Mesenchymal stem cell (in vitro differentiated cells and primary cell): ENCODE results near the gene PBRM1.

Source experiments
- DNase-seq: peaks from one replicate; pipeline ENCODE4 v3.0.0-alpha.2; 2013
- H2AFZ ChIP-seq: one replicate; pipeline ENCODE4 v1.6.1; 2013; ENCODE audit warnings: low read depth, mild to moderate bottlenecking, control low read depth, inconsistent platforms, low read length, moderate library complexity
- H2AK5ac ChIP-seq: 2 replicates; pipeline ENCODE4 v1.6.1; 2013; ENCODE audit warnings: low read length, moderate library complexity, mild to moderate bottlenecking, inconsistent platforms; ENCODE audit not compliant: severe bottlenecking
- H2BK120ac ChIP-seq: one replicate; pipeline ENCODE4 v1.6.1; 2013; ENCODE audit warnings: low read depth, mild to moderate bottlenecking, inconsistent platforms, low read length, moderate library complexity
- H2BK12ac ChIP-seq, 2 experiments: one replicate each; pipeline ENCODE4 v1.6.1; 2013; ENCODE audit warnings: inconsistent platforms in 2 of 2, low read length in 2 of 2, mild to moderate bottlenecking in 2 of 2, moderate library complexity in 2 of 2, control low read depth in 1 of 2
- H2BK15ac ChIP-seq: one replicate; pipeline ENCODE4 v1.6.1; 2013; ENCODE audit warnings: mild to moderate bottlenecking, low read depth, inconsistent platforms; ENCODE audit not compliant: poor library complexity, severe bottlenecking
- H2BK5ac ChIP-seq: 2 replicates; pipeline ENCODE4 v1.6.1; 2013; ENCODE audit warnings: low read depth, mild to moderate bottlenecking, low read length, control low read depth, inconsistent platforms; ENCODE audit not compliant: poor library complexity, severe bottlenecking
- H3K14ac ChIP-seq, 2 experiments: one replicate each; pipeline ENCODE4 v1.6.1; 2013; ENCODE audit warnings: inconsistent platforms in 2 of 2, low read length in 2 of 2, control low read depth in 1 of 2, mild to moderate bottlenecking in 1 of 2, moderate library complexity in 1 of 2
- H3K18ac ChIP-seq, 2 experiments: one replicate each; pipeline ENCODE4 v1.6.1; 2013; ENCODE audit warnings: inconsistent platforms in 2 of 2, low read length in 2 of 2, control low read depth in 1 of 2, low read depth in 1 of 2, mild to moderate bottlenecking in 1 of 2
- H3K23ac ChIP-seq, 2 experiments: one replicate each; pipeline ENCODE4 v1.6.1; 2013; ENCODE audit warnings: inconsistent platforms in 2 of 2, low read length in 2 of 2, mild to moderate bottlenecking in 2 of 2, moderate library complexity in 2 of 2, control low read depth in 1 of 2
- H3K27ac ChIP-seq: 2 replicates; pipeline ENCODE4 v1.5.1; 2013; ENCODE audit warnings: mild to moderate bottlenecking, moderate library complexity, low read length, control low read depth, inconsistent platforms; ENCODE audit not compliant: poor library complexity, severe bottlenecking
- H3K27me3 ChIP-seq, 2 experiments: 2 replicates each; pipeline versions ENCODE4 v1.6.1 to v1.7.0; 2013; ENCODE audit warnings: low read length in 2 of 2, mild to moderate bottlenecking in 2 of 2, moderate library complexity in 2 of 2, control low read depth in 1 of 2, inconsistent platforms in 1 of 2; ENCODE audit not compliant: control insufficient read depth in 1 of 2, insufficient read depth in 1 of 2
- H3K36me3 ChIP-seq, 2 experiments: 2 replicates each; pipeline versions ENCODE4 v1.6.1 to v1.7.0; 2013; ENCODE audit warnings: low read length in 2 of 2, control low read depth in 1 of 2, inconsistent platforms in 1 of 2, low read depth in 1 of 2, mild to moderate bottlenecking in 1 of 2; ENCODE audit not compliant: insufficient read depth in 2 of 2, control insufficient read depth in 1 of 2
- H3K4ac ChIP-seq, 2 experiments: one replicate each; pipeline ENCODE4 v1.6.1; 2013; ENCODE audit warnings: inconsistent platforms in 2 of 2, low read length in 2 of 2, mild to moderate bottlenecking in 2 of 2, moderate library complexity in 2 of 2, control low read depth in 1 of 2, low read depth in 1 of 2
- H3K4me1 ChIP-seq: 2 replicates; pipeline ENCODE4 v1.6.1; 2013; ENCODE audit warnings: low read depth, low read length, control low read depth; ENCODE audit not compliant: control insufficient read depth, insufficient read depth
- H3K4me2 ChIP-seq: 2 replicates; pipeline ENCODE4 v1.6.1; 2013; ENCODE audit warnings: low read length, mild to moderate bottlenecking, inconsistent platforms; ENCODE audit not compliant: poor library complexity, severe bottlenecking
- H3K4me3 ChIP-seq, 2 experiments: 2 replicates each; pipeline versions ENCODE4 v1.5.1 to v1.7.0; 2013; ENCODE audit warnings: low read length in 2 of 2, mild to moderate bottlenecking in 2 of 2, control low read depth in 1 of 2, low read depth in 1 of 2; ENCODE audit not compliant: insufficient read depth in 1 of 2
- H3K79me1 ChIP-seq: replicated peaks from 2 replicates; pipeline ENCODE4 v1.6.1; 2013; ENCODE audit warnings: mild to moderate bottlenecking, control low read depth, low read length, inconsistent platforms; ENCODE audit not compliant: poor library complexity, severe bottlenecking
- H3K9ac ChIP-seq: 2 replicates; pipeline ENCODE4 v1.7.0; 2013; ENCODE audit warnings: mild to moderate bottlenecking, low read length, moderate library complexity
- H3K9me3 ChIP-seq: 2 replicates; pipeline ENCODE4 v1.7.0; 2013; ENCODE audit warnings: mild to moderate bottlenecking, low read length; ENCODE audit not compliant: control insufficient read depth
- H4K8ac ChIP-seq: one replicate; pipeline ENCODE4 v1.6.1; 2013; ENCODE audit warnings: inconsistent platforms, mild to moderate bottlenecking, low read length, moderate library complexity
- H4K91ac ChIP-seq: one replicate; pipeline ENCODE4 v1.6.1; 2013; ENCODE audit warnings: mild to moderate bottlenecking, low read length, inconsistent platforms
- WGBS: methylation state at CpG from one replicate; pipeline ENCODE4 v1.1.7; 2013; ENCODE audit warnings: mixed read lengths; 5-methylcytosine and 5-hydroxymethylcytosine counted together

PBRM1 gene

GRCh38 chr3:52555056-52555455, 130.7 kb downstream of the PBRM1 start:
- H3K4me3 ChIP-seq, result no peak overlapping the region
- no peak overlapping the region for H4K8ac ChIP-seq
- peaks cover 38% of the 10 kb centered on the region for H3K79me1 ChIP-seq
- no peak overlapping the region for H3K14ac ChIP-seq
- no peak overlapping the region for H3K9ac ChIP-seq
- no peak overlapping the region for H3K23ac ChIP-seq
- H2BK12ac ChIP-seq, result no peak overlapping the region
- no peak overlapping the region for H2BK5ac ChIP-seq
- H3K4me2 ChIP-seq, result no peak overlapping the region
- WGBS, result no CpG with 5 or more reads among the region's 1 CpG
- H2BK120ac ChIP-seq, result no peak overlapping the region
- no peak overlapping the region for H3K18ac ChIP-seq
- H3K27me3 ChIP-seq, result no peaks in the 10 kb centered on the region
- peaks cover 2% of the 10 kb centered on the region for H3K4me1 ChIP-seq
- H2BK15ac ChIP-seq, result no peak overlapping the region
- no peak overlapping the region for H2AFZ ChIP-seq
- no peak overlapping the region for H3K4ac ChIP-seq
- DNase-seq, result no peak
- H3K9me3 ChIP-seq, result no peaks in the 10 kb centered on the region
- H3K36me3 ChIP-seq, result peaks cover 37 to 82% of the 10 kb centered on the region in 2 experiments
- no peak overlapping the region for H3K27ac ChIP-seq
- H4K91ac ChIP-seq, result no peak overlapping the region
- H2AK5ac ChIP-seq, result no peak overlapping the region

GRCh38 chr3:52554026-52554755, 131.5 kb downstream of the PBRM1 start:
- Histone ChIP-seq H3K23ac (no peak overlapping the region), H2AK5ac (no peak overlapping the region)

DNA sequence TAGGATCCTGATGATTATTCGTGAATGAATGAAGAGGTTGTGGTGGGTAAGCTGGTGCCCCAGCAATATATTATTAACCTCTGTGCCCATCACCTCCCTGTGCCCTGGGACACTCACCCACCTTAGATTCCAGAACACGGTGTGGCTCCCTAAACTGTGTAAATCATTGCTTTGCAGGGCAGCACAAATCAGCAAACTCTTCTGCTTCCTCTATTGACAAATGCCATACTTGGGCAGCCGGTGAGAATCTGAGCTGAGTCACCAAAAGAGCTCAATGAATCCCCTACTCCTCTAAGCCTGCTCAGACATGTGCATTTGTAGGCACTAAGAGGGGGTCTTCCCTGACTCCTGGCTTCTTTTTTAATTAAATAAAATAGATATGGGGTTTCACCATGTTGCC, 133.6 kb downstream of the PBRM1 start:
- H2AK5ac ChIP-seq, result no peak overlapping the region
- H3K9me3 ChIP-seq, result no peaks in the 10 kb centered on the region
- H3K23ac ChIP-seq, result no peak overlapping the region
- no peak overlapping the region for H3K14ac ChIP-seq
- H3K18ac ChIP-seq, result no peak overlapping the region
- no peak overlapping the region for H4K8ac ChIP-seq
- no peak overlapping the region for H2AFZ ChIP-seq
- H2BK15ac ChIP-seq, result no peak overlapping the region
- peaks cover 26% of the 10 kb centered on the region for H3K79me1 ChIP-seq
- H3K27me3 ChIP-seq, result no peaks in the 10 kb centered on the region
- H3K9ac ChIP-seq, result no peak overlapping the region
- 88% methylated on average over 2 of the region's 3 CpGs for WGBS
- no peak overlapping the region for H4K91ac ChIP-seq
- DNase-seq, result no peak
- no peak overlapping the region for H3K27ac ChIP-seq
- H3K36me3 ChIP-seq, result peaks cover 33 to 82% of the 10 kb centered on the region in 2 experiments
- no peak overlapping the region for H3K4me3 ChIP-seq
- no peak overlapping the region for H2BK5ac ChIP-seq
- H3K4me1 ChIP-seq, result peaks cover 2% of the 10 kb centered on the region
- H3K4ac ChIP-seq, result no peak overlapping the region
- no peak overlapping the region for H3K4me2 ChIP-seq
- no peak overlapping the region for H2BK12ac ChIP-seq
- H2BK120ac ChIP-seq, result no peak overlapping the region

More at GRCh38 chr3:52554026-52554755, 131.5 kb downstream of the PBRM1 start:
- Histone ChIP-seq H4K8ac (no peak overlapping the region), H3K27me3 (no peaks in the 10 kb centered on the region), H2AFZ (no peak overlapping the region), H2BK12ac (peak overlapping the region in 1 of 2 experiments; percentile 7), H3K4me2 (no peak overlapping the region), H2BK120ac (no peak overlapping the region), H2BK15ac (no peak overlapping the region), H3K9me3 (no peaks in the 10 kb centered on the region), H3K4me1 (peaks cover 2% of the 10 kb centered on the region), H3K18ac (no peak overlapping the region), H3K9ac (no peak overlapping the region), H3K36me3 (peaks cover 36 to 82% of the 10 kb centered on the region in 2 experiments), H4K91ac (no peak overlapping the region), H3K14ac (no peak overlapping the region), H3K79me1 (peaks cover 33% of the 10 kb centered on the region), H3K4me3 (no peak overlapping the region), H3K4ac (no peak overlapping the region), H2BK5ac (no peak overlapping the region), H3K27ac (no peak overlapping the region)
- 97% methylated on average over 5 of the region's 5 CpGs for WGBS
- DNase-seq, result no peak

GRCh38 chr3:52551118-52551517, 134.6 kb downstream of the PBRM1 start:
- no peak overlapping the region for H2BK120ac ChIP-seq
- H3K9me3 ChIP-seq, result no peaks in the 10 kb centered on the region
- H3K4me3 ChIP-seq, result no peak overlapping the region
- no peak overlapping the region for H4K91ac ChIP-seq
- peaks cover 2% of the 10 kb centered on the region for H3K4me1 ChIP-seq
- H2BK15ac ChIP-seq, result no peak overlapping the region
- no peak overlapping the region for H3K23ac ChIP-seq
- H3K14ac ChIP-seq, result no peak overlapping the region
- no peak overlapping the region for H4K8ac ChIP-seq
- H3K36me3 ChIP-seq, result peaks cover 33 to 83% of the 10 kb centered on the region in 2 experiments
- DNase-seq, result no peak
- no peaks in the 10 kb centered on the region for H3K27me3 ChIP-seq
- H3K27ac ChIP-seq, result no peak overlapping the region
- H2BK5ac ChIP-seq, result no peak overlapping the region
- no peak overlapping the region for H2AFZ ChIP-seq
- no peak overlapping the region for H2AK5ac ChIP-seq
- no peak overlapping the region for H2BK12ac ChIP-seq
- H3K4ac ChIP-seq, result no peak overlapping the region
- H3K79me1 ChIP-seq, result peaks cover 22% of the 10 kb centered on the region
- no peak overlapping the region for H3K4me2 ChIP-seq
- H3K9ac ChIP-seq, result no peak overlapping the region
- no peak overlapping the region for H3K18ac ChIP-seq
